K562 (cell line): ENCODE results near the gene SLC17A4. TPM values are rescaled to one million over a fixed set of nuclear protein-coding genes. Genes with fewer than 3 reads are reported as not detected.

Experiments
- ATAC-seq: fragments of 200-7000 bp; cut with Tn5 transposase; 3 replicates; pipeline ENCODE4 v1.9.1; 2020; ENCODE audit warnings: moderate library complexity
- BruUV-seq: library from RNA; stranded (reverse); fragments of 400-500 nt; replicated peaks from 2 replicates; lab custom pipeline; 2021; lab: Mats Ljungman, UMichigan
- CTCF ChIA-PET: fragments of 300-600 bp; formaldehyde crosslinking; extraction: SDS; loops from one replicate; lab custom pipeline; 2021; ENCODE audit warnings: low intra/inter-chr PET ratio; lab: Yijun Ruan, JAX
- POLR2A ChIA-PET: fragments of 300-600, 350-650 bp; sonication (Branson Sonifier 250); formaldehyde crosslinking; extraction: SDS; loops from one replicate; lab custom pipeline; 2021; ENCODE audit warnings: antibody characterized with exemption, inconsistent platforms; lab: Yijun Ruan, JAX
- DNase-seq, 4 experiments: peaks; one replicate each; pipeline versions ENCODE4 v3.0.0 to v3.0.0-alpha.2; 2011 to 2018; ENCODE audit warnings: low spot score in 3 of 4, mixed read lengths in 3 of 4; ENCODE audit errors: extremely low read depth in 1 of 4
- FAIRE-seq: peaks from 2 replicates; lab custom pipeline; 2011; peaks lifted over from hg19 to GRCh38; lab: Jason Lieb, UNC
- H2AFZ ChIP-seq: 2 replicates; pipeline ENCODE4 v1.6.0; 2011; ENCODE audit warnings: low read depth, low read length, control low read depth, inconsistent platforms
- H3K27ac ChIP-seq: fragments of 200-600 bp; 3 replicates; pipeline ENCODE4 v1.8.0; 2011; ENCODE audit warnings: low read depth, mild to moderate bottlenecking, control low read depth, inconsistent platforms, low read length, moderate library complexity, mixed read lengths; ENCODE audit errors: extremely low read depth
- H3K27me3 ChIP-seq, 2 experiments: fragments of 300-600 bp in 1 of 2; 2 replicates in 1 of 2; 3 replicates in 1 of 2; pipeline versions ENCODE4 v1.6.0 to v1.8.0; 2011; ENCODE audit warnings: inconsistent platforms in 2 of 2, low read length in 2 of 2, mild to moderate bottlenecking in 1 of 2, mixed read lengths in 1 of 2, moderate library complexity in 1 of 2; ENCODE audit not compliant: control insufficient read depth in 2 of 2, insufficient read depth in 2 of 2
- H3K36me3 ChIP-seq: fragments of 300-600 bp; 3 replicates; pipeline ENCODE4 v1.8.0; 2011; ENCODE audit warnings: mild to moderate bottlenecking, low read length, inconsistent platforms; ENCODE audit not compliant: control insufficient read depth, insufficient read depth
- H3K4me1 ChIP-seq, 2 experiments: fragments of 200-600 bp in 1 of 2; replicated peaks in 1 of 2; 2 replicates in 1 of 2; 3 replicates in 1 of 2; pipeline versions ENCODE4 v1.5.1 to v1.8.0; 2011; ENCODE audit warnings: inconsistent platforms in 2 of 2, low read length in 2 of 2, mild to moderate bottlenecking in 1 of 2, mixed read lengths in 1 of 2, moderate library complexity in 1 of 2; ENCODE audit not compliant: control insufficient read depth in 2 of 2, insufficient read depth in 2 of 2
- H3K4me2 ChIP-seq: 2 replicates; pipeline ENCODE4 v1.6.1; 2011; ENCODE audit warnings: low read length, control low read depth, inconsistent platforms, mixed read lengths; ENCODE audit not compliant: insufficient read depth
- H3K4me3 ChIP-seq: fragments of 200-600 bp; sonication (generic), shearing (Covaris generic); 2 replicates; pipeline ENCODE4 v1.5.1; 2016; ENCODE audit warnings: control low read depth, inconsistent platforms
- H3K79me2 ChIP-seq: fragments of 200-600 bp; 3 replicates; pipeline ENCODE4 v1.8.0; 2011; ENCODE audit warnings: low read length, inconsistent platforms; ENCODE audit not compliant: control insufficient read depth, insufficient read depth
- H3K9ac ChIP-seq, 2 experiments: 2 replicates each; pipeline versions ENCODE4 v1.6.0 to v1.6.1; 2011; ENCODE audit warnings: low read depth in 2 of 2, low read length in 2 of 2, control low read depth in 1 of 2, inconsistent platforms in 1 of 2, mild to moderate bottlenecking in 1 of 2, mixed read lengths in 1 of 2; ENCODE audit not compliant: insufficient read depth in 1 of 2
- H3K9me1 ChIP-seq: one replicate; pipeline ENCODE4 v1.6.0; 2011; ENCODE audit warnings: inconsistent platforms, mild to moderate bottlenecking, low read length, moderate library complexity; ENCODE audit not compliant: control insufficient read depth, insufficient read depth
- H3K9me3 ChIP-seq: replicated peaks from 2 replicates; pipeline ENCODE4 v1.5.1; 2011; ENCODE audit warnings: low read depth, low read length, inconsistent platforms; ENCODE audit not compliant: control insufficient read depth, insufficient read depth
- H4K20me1 ChIP-seq: replicated peaks from 2 replicates; pipeline ENCODE4 v1.6.1; 2011; ENCODE audit warnings: low read length, inconsistent platforms, mixed read lengths; ENCODE audit not compliant: control insufficient read depth, insufficient read depth
- ARID4B ChIP-seq: sonication (generic); formaldehyde crosslinking; IDR thresholded peaks from 2 replicates; pipeline ENCODE4 v1.8.0; 2022; ENCODE audit warnings: mild to moderate bottlenecking, missing genetic modification reagents
- ARNT ChIP-seq, 2 experiments: fragments of 450-650 bp; IDR thresholded peaks; 2 replicates each; pipeline ENCODE4 v1.6.1; 2016; ENCODE audit warnings: mild to moderate bottlenecking in 1 of 2
- BMI1 ChIP-seq: fragments of 150-350 bp; IDR thresholded peaks from 2 replicates; pipeline ENCODE4 v1.6.1; 2014; ENCODE audit warnings: low read length
- E2F5 ChIP-seq: sonication (generic); formaldehyde crosslinking; IDR thresholded peaks from 2 replicates; pipeline ENCODE4 v1.8.0; 2022; ENCODE audit warnings: mild to moderate bottlenecking, missing genetic modification reagents
- FIP1L1 ChIP-seq: fragments of 200-400 bp; formaldehyde crosslinking; IDR thresholded peaks from 2 replicates; pipeline ENCODE4 v1.6.1; 2018; ENCODE audit warnings: mild to moderate bottlenecking, low read depth, low read length; ENCODE audit not compliant: poor library complexity, severe bottlenecking
- GABPA ChIP-seq: fragments of 200-800 bp; sonication (Bioruptor generic); conservative IDR thresholded peaks from 2 replicates; pipeline ENCODE4 v1.6.1; 2016; ENCODE audit warnings: low read depth, missing genetic modification characterization, missing compliant biosample characterization
- MCM3 ChIP-seq: fragments of 450-650 bp; IDR thresholded peaks from 2 replicates; pipeline ENCODE4 v1.6.1; 2016
- NCOA4 ChIP-seq: fragments of 450-650 bp; IDR thresholded peaks from 2 replicates; pipeline ENCODE4 v1.6.1; 2018; ENCODE audit warnings: mild to moderate bottlenecking; ENCODE audit not compliant: partially characterized antibody
- RBM17 ChIP-seq: fragments of 200-400 bp; formaldehyde crosslinking; IDR thresholded peaks from 2 replicates; pipeline ENCODE4 v1.6.1; 2017; ENCODE audit warnings: low read depth, mild to moderate bottlenecking, low read length, borderline replicate concordance
- RHOXF2B ChIP-seq: fragments of 250-450 bp; sonication (Bioruptor Pico); conservative IDR thresholded peaks from 2 replicates; pipeline ENCODE4 v1.5.1; 2021
- SREBF2 ChIP-seq: sonication (generic); formaldehyde crosslinking; IDR thresholded peaks from 2 replicates; pipeline ENCODE4 v1.4.0; 2020; ENCODE audit warnings: mild to moderate bottlenecking, missing genetic modification reagents
- SRSF9 ChIP-seq: fragments of 200-400 bp; formaldehyde crosslinking; IDR thresholded peaks from 2 replicates; pipeline ENCODE4 v1.6.1; 2017; ENCODE audit warnings: low read depth, low read length, borderline replicate concordance
- TFAP4 ChIP-seq: sonication (generic); formaldehyde crosslinking; IDR thresholded peaks from 2 replicates; pipeline ENCODE4 v1.8.0; 2022; ENCODE audit warnings: missing genetic modification reagents, mild to moderate bottlenecking, moderate library complexity, borderline replicate concordance
- U2AF1 ChIP-seq: fragments of 200-400 bp; formaldehyde crosslinking; optimal IDR thresholded peaks from 2 replicates; pipeline ENCODE3; 2017; ENCODE audit warnings: mild to moderate bottlenecking, low read depth, low read length, moderate library complexity
- ZNF511 ChIP-seq: sonication (generic); formaldehyde crosslinking; IDR thresholded peaks from 2 replicates; pipeline ENCODE4 v1.8.0; 2022; ENCODE audit warnings: mild to moderate bottlenecking, missing genetic modification reagents
- WGBS: fragments of 100-300 bp; shearing (Covaris generic); methylation state at CpG from one replicate; pipeline ENCODE4 v1.1.6; 2016; ENCODE audit warnings: low coverage, mixed read lengths; ENCODE audit not compliant: insufficient coverage; ENCODE audit errors: missing lambda C conversion rate; 5-methylcytosine and 5-hydroxymethylcytosine counted together
- in situ Hi-C: fragments of 300-500 bp; cut with MboI; formaldehyde crosslinking; loops from 4 replicates; pipeline ENCODE4 v1.15.0; 2018; ENCODE audit warnings: inconsistent platforms, mixed read lengths
- intact Hi-C: fragments of 100-400 bp; cut with micrococcal nuclease; formaldehyde crosslinking; loops from 2 replicates; pipeline ENCODE4 v1.14.2; 2022
- polyA plus RNA-seq, 8 experiments: library from polyadenylated mRNA; depleted of rRNA in 4 of 8; stranded (reverse) in 5 of 8; unstranded in 3 of 8; fragments of >200 nt; fragmentation: Nextera tagmentation in 2 of 8; fragmentation: Illumina TruSeq in 1 of 8; extraction: Ambion mirVana in 2 of 8; extraction: Trizol in 1 of 8; gene quantifications; 2 replicates each; pipeline versions ENCODE4 v1.2.1 to v1.2.3, GENCODE V29; 2011 to 2014; ENCODE audit warnings: inconsistent platforms in 1 of 8, missing spikeins in 1 of 8
- total RNA-seq, 7 experiments: library from RNA; depleted of rRNA in 6 of 7; stranded (reverse); fragments of >200 nt in 6 of 7; fragmentation: Illumina TruSeq in 2 of 7; extraction: Trizol in 2 of 7; gene quantifications; 2 replicates each; pipeline versions ENCODE4 v1.2.1 to v1.2.3, GENCODE V29; 2011 to 2021; ENCODE audit warnings: low replicate concordance in 1 of 7

Gene SLC17A4
- total and polyA plus RNA-seq, 9 of the 15 experiments (the other 6 are each of a cell fraction or from before 2014, with no cell fraction given): not detected

GRCh38 chr6:25730907-25731306 is 23.6 kb upstream of the SLC17A4 start:
- FAIRE-seq: no peak
- Histone ChIP-seq H3K9ac (no peak overlapping the region), H3K4me3 (no peak overlapping the region), H3K4me1 (peaks cover 0 to 15% of the 10 kb centered on the region in 2 experiments; a peak in 3 of 5 replicates), H3K79me2 (no peaks in the 10 kb centered on the region), H3K9me1 (no peaks in the 10 kb centered on the region), H3K4me2 (no peak overlapping the region), H3K36me3 (no peaks in the 10 kb centered on the region), H3K9me3 (no peaks in the 10 kb centered on the region), H2AFZ (no peak overlapping the region), H3K27ac (no peak overlapping the region), H3K27me3 (peaks cover 35 to 41% of the 10 kb centered on the region in 2 experiments; a peak in 4 of 5 replicates), H4K20me1 (no peaks in the 10 kb centered on the region)
- in situ Hi-C loops: no loop called here
- POLR2A ChIA-PET: interaction anchor here (1.3 kb wide), 1 partner anchor 13 kb away, joined by 3 read pairs; no protein-coding TSS in a partner anchor
- no peak for DNase-seq
- CTCF ChIA-PET: interaction anchor here (0.6 kb wide), 1 partner anchor 73 kb away, joined by 4 read pairs; no protein-coding TSS in a partner anchor
- BruUV-seq: no TSS peak
- intact Hi-C loops: no loop called here
- 2% methylated on average over 3 of the region's 3 CpGs for WGBS
- ATAC-seq: no peak
- TF ChIP-seq NCOA4 (no peak), RBM17 (no peak), E2F5 (CRISPR knock-in tag) (no peak), ARID4B (CRISPR knock-in tag) (no peak), FIP1L1 (no peak), TFAP4 (CRISPR knock-in tag) (no peak), GABPA (tag) (no peak), ZNF511 (CRISPR knock-in tag) (no peak), MCM3 (no peak), RHOXF2B (CRISPR knock-in tag) (no peak), SREBF2 (no peak), U2AF1 (no peak), ARNT (IDR thresholded peaks at IDR 0.05) (no peak), BMI1 (no peak), SRSF9 (no peak)
